ENCODE measurements around the gene PLBD2.

GRCh38 chr12:113332688-113333417 lies 25.5 kb upstream of the PLBD2 start:
- TF ChIP-seq CTCF (IDR thresholded peaks at IDR 0.05 in 2 of 3, conservative IDR thresholded peaks at IDR 0.05 in 1 of 3; ENCODE audit: control insufficient read depth in 2 of 3, extremely low read depth in 1 of 3, insufficient read depth in 1 of 3, low read depth in 3 of 3, low read length in 3 of 3), result no peak
- no peak for TF ChIP-seq TAF1 (IDR thresholded peaks at IDR 0.05; ENCODE audit: borderline replicate concordance, low read depth, low read length)
- no peak for TF ChIP-seq ZNF207 (IDR thresholded peaks at IDR 0.05; ENCODE audit: borderline replicate concordance)

All from GM12878 (cell line).